Heart left ventricle (tissue), 16 donors: Measurements from ENCODE around the gene SLC25A15. TPM values are rescaled to one million over a fixed set of nuclear protein-coding genes. Genes with fewer than 3 reads are reported as not detected.

Experiments
- ATAC-seq, 4 donors: fragments of 200-7000 bp; cut with Tn5 transposase; one replicate each; pipeline ENCODE4 v1.9.1; 2020 to 2022; ENCODE audit warnings: moderate library complexity in 4 of 4, mild to moderate bottlenecking in 3 of 4, moderate number of reproducible peaks in 1 of 4
- DNase-seq, 5 donors: peaks; one replicate each; pipeline ENCODE4 v3.0.0-alpha.2; 2020
- H3K27ac ChIP-seq, 12 donors: fragments of 200-600 bp; sonication (generic) in 4 of 12; one replicate each; pipeline versions ENCODE4 v1.5.0 to v1.8.0; 2016 to 2022; ENCODE audit warnings: mild to moderate bottlenecking in 2 of 12
- H3K27me3 ChIP-seq, 9 donors: fragments of 200-600 bp; sonication (generic) in 2 of 9; one replicate each; pipeline versions ENCODE4 v1.5.1 to v1.8.0; 2016 to 2022; ENCODE audit warnings: mild to moderate bottlenecking in 3 of 9
- H3K36me3 ChIP-seq, 9 donors: fragments of 200-600 bp; sonication (generic) in 2 of 9; one replicate each; pipeline versions ENCODE4 v1.5.0 to v1.8.0; 2018 to 2022; ENCODE audit warnings: mild to moderate bottlenecking in 2 of 9
- H3K4me1 ChIP-seq, 12 donors: fragments of 200-600 bp; sonication (generic) in 4 of 12; one replicate each; pipeline versions ENCODE4 v1.5.0 to v1.8.0; 2016 to 2022; ENCODE audit warnings: mild to moderate bottlenecking in 3 of 12
- H3K4me3 ChIP-seq, 12 donors: fragments of 200-600 bp; sonication (generic) in 4 of 12; one replicate each; pipeline versions ENCODE4 v1.5.0 to v1.8.0; 2017 to 2022; ENCODE audit warnings: mild to moderate bottlenecking in 9 of 12, moderate library complexity in 4 of 12
- H3K9me3 ChIP-seq, 12 donors: fragments of 200-600 bp; sonication (generic) in 4 of 12; one replicate each; pipeline versions ENCODE4 v1.5.0 to v1.8.0; 2016 to 2022; ENCODE audit warnings: mild to moderate bottlenecking in 1 of 12
- CTCF ChIP-seq, 12 donors: fragments of 200-600 bp; sonication (generic) in 4 of 12; IDR thresholded peaks; one replicate each; pipeline versions ENCODE4 v1.5.0 to v1.8.0; 2018 to 2022; ENCODE audit warnings: antibody characterized with exemption in 12 of 12, mild to moderate bottlenecking in 5 of 12
- POLR2A ChIP-seq, 2 donors: fragments of 450-650 bp; IDR thresholded peaks; one replicate each; pipeline ENCODE4 v1.6.1; 2017; ENCODE audit warnings: antibody characterized with exemption in 2 of 2, mild to moderate bottlenecking in 2 of 2, moderate library complexity in 2 of 2
- WGBS, 4 donors: extraction: QIAGEN DNeasy Blood & Tissue Kit in 2 of 4; methylation state at CpG; one replicate each; pipeline versions ENCODE4 v1.1.5 to v1.1.7; 2013 to 2018; 5-methylcytosine and 5-hydroxymethylcytosine counted together
- intact Hi-C, 10 donors: fragments of 100-400 bp; cut with DNase I; formaldehyde crosslinking; loops; one replicate each; pipeline versions ENCODE4 v1.11.1 to v1.14.2; 2022
- polyA plus RNA-seq, 2 donors: library from polyadenylated mRNA; stranded (reverse); fragments of 200-250 nt; gene quantifications; one replicate each; pipeline ENCODE4 v1.2.3, GENCODE V29; 2013
- total RNA-seq, 9 donors: library from RNA; depleted of rRNA in 2 of 9; stranded (reverse); fragments of >200 nt in 2 of 9; fragmentation: NEBNext Ultra II Directional in 3 of 9; extraction: Animal tissue kit (Norgen Biotek cat#: 25700) in 3 of 9; gene quantifications; one replicate each; pipeline versions ENCODE4 v1.1.0 to v1.2.4, GENCODE V29; 2016 to 2023
- donor health status: ischemic (EF 13 %, LVEDD 7.1; RV severe dilation, severe dysfunction).
- donor health status: healthy with polysubstance abuse.
- donor health status: DM: no; HTN: yes; CAD: no.
- donor health status: DM: no; HTN: no; CAD: no.
- donor health status: ischemic (EF 25% LVEDD 6.9; RV normal size, moderate dysfunction).
- donor health status: ischemic (EF 25% LVEDD 5.7; RV mildly dilated, moderate dysfunction).
- donor health status: healthy.
- donor health status: DM: yes; HTN: yes; CAD: no.
- donor health status: ischemic (EF 35%, LVEDD 5.7; RV mildly dilated, moderate dysfunction).
- donor health status: nonischemic (EF 11% LVEDD 7.7; RV severe dilation, severe dysfunction).
- donor health status: DM: yes; HTN: yes; CAD: no.
- donor health status: PGD.
- donor health status: ischemic (EF 29% LVEDD 5.4; RV normal size, mild dysfunction).
- donor health status: nonischemic (EF 23%, LVEDD 6.1; RV moderate dilation, normal function).

The SLC25A15 gene
- total and polyA plus RNA-seq, 11 donors = 0.84 to 10.4 (median 5.1) TPM

- ATAC-seq = no peak
- TF ChIP-seq POLR2A (IDR thresholded peaks at IDR 0.05) = no peak
- no peak for TF ChIP-seq CTCF (IDR thresholded peaks at IDR 0.05)
- DNase-seq = no peak
- Histone ChIP-seq H3K9me3 (no peaks in the 10 kb centered on the region), H3K36me3 (peaks cover 0 to 65% (median 30%) of the 10 kb centered on the region in 9 donors), H3K4me3 (no peak overlapping the region), H3K4me1 (no peaks in the 10 kb centered on the region), H3K27me3 (no peaks in the 10 kb centered on the region), H3K27ac (no peak overlapping the region)
- 87 to 92% (median 89%) methylated on average over 9 of the region's 9 CpGs for WGBS, 4 donors
- intact Hi-C loops = no loop called here
These were observed 9.0 kb downstream of the SLC25A15 start for GRCh38 chr13:40798380-40798779.

GRCh38 chr13:40799508-40799907 is 10.1 kb downstream of the SLC25A15 start:
- H3K36me3 ChIP-seq = peaks cover 0 to 70% (median 35%) of the 10 kb centered on the region in 9 donors
- H3K27me3 ChIP-seq = no peaks in the 10 kb centered on the region
- H3K4me3 ChIP-seq = no peak overlapping the region
- intact Hi-C loops = no loop called here
- H3K9me3 ChIP-seq = no peaks in the 10 kb centered on the region
- WGBS, 4 donors = 93 to 97% (median 96%) methylated on average over 4 of the region's 4 CpGs
- H3K27ac ChIP-seq = no peak overlapping the region
- no peak for DNase-seq
- ATAC-seq = no peak
- H3K4me1 ChIP-seq = no peaks in the 10 kb centered on the region
- TF ChIP-seq CTCF (IDR thresholded peaks at IDR 0.05) (no peak), POLR2A (IDR thresholded peaks at IDR 0.05) (no peak)

GRCh38 chr13:40800559-40800958 is 11.1 kb downstream of the SLC25A15 start:
- ATAC-seq (no peak), DNase-seq (no peak)
- intact Hi-C loops = no loop called here
- no peak overlapping the region for H3K27ac ChIP-seq
- 81 to 86% (median 83%) methylated on average over 5 of the region's 5 CpGs for WGBS, 4 donors
- no peaks in the 10 kb centered on the region for H3K4me1 ChIP-seq
- no peaks in the 10 kb centered on the region for H3K9me3 ChIP-seq
- TF ChIP-seq POLR2A (IDR thresholded peaks at IDR 0.05) (no peak), CTCF (IDR thresholded peaks at IDR 0.05) (no peak)
- H3K4me3 ChIP-seq = no peak overlapping the region
- no peaks in the 10 kb centered on the region for H3K27me3 ChIP-seq
- peaks cover 0 to 78% (median 29%) of the 10 kb centered on the region in 9 donors for H3K36me3 ChIP-seq

- intact Hi-C loops = no loop called here
- no peak for ATAC-seq
- no peaks in the 10 kb centered on the region for H3K4me1 ChIP-seq
- H3K9me3 ChIP-seq = no peaks in the 10 kb centered on the region
- H3K4me3 ChIP-seq = no peak overlapping the region
- TF ChIP-seq POLR2A (IDR thresholded peaks at IDR 0.05) = no peak
- TF ChIP-seq CTCF (IDR thresholded peaks at IDR 0.05) = no peak
- no peak overlapping the region for H3K27ac ChIP-seq
- no peak for DNase-seq
- H3K36me3 ChIP-seq = peaks cover 0 to 81% (median 29%) of the 10 kb centered on the region in 9 donors
- H3K27me3 ChIP-seq = no peaks in the 10 kb centered on the region
- WGBS, 4 donors = 89 to 92% (median 90%) methylated on average over 6 of the region's 6 CpGs
These were observed 12.1 kb downstream of the SLC25A15 start for GRCh38 chr13:40801255-40802217.
